DMS79 (cell line): ENCODE data around the gene CACNA2D2.
A peak's percentile ranks its signal among the peaks of the same experiment; 100 is the strongest.

Experiments used
- DNase-seq: peaks from one replicate; lab custom pipeline; 2025; lab: John Stamatoyannopoulos, UW

CACNA2D2 gene

GRCh38 chr3:50427217-50427616, 76.2 kb downstream of the CACNA2D2 start:
- DNase-seq, result no peak

GRCh38 chr3:50425911-50426310, 77.5 kb downstream of the CACNA2D2 start:
- DNase-seq, result no peak

GRCh38 chr3:50423543-50423942, 79.9 kb downstream of the CACNA2D2 start:
- no peak for DNase-seq

DNA sequence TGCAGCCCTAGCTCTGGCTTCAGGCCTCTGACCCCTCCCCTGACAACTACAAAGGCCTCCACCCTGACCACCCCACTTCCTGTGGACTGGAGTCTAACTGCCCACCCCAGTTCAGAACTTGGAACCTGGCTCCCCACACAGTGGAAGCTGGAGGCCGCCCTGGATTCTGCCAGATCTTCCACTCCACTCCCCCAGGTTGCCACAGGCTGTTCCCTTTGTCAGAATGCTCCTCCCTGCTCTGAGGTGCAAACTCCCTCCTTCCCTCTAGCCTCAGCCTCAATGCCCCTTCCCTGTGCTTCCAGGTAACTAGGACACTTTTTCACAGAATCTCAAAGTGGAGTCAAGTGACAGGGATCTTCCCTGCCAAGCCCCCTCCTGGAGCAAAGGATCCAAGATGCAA, 81.3 kb downstream of the CACNA2D2 start:
- no peak for DNase-seq

- DNase-seq, result no peak
Measured at GRCh38 chr3:50419595-50420370, 83.7 kb downstream of the CACNA2D2 start.

GRCh38 chr3:50418850-50419249, 84.6 kb downstream of the CACNA2D2 start:
- no peak for DNase-seq

DNA sequence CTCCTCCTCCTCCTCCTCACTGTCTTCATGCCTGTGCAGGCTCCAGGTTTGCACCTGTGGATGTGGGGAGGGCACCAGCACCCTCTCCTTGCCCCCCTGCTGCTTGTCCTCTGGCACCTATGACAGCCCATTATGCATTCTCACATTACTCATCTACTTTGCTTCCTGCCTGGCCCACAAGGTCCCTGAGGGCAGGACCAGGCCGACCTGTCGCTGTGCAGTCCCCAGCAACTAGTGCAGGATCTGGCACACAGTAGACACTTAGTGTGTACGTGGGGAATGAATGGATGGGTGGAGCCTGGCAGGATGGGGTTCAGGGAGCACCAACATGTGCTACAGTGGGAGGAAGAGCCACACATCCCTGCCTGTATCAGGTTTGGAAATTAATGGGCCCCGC, 85.8 kb downstream of the CACNA2D2 start:
- no peak for DNase-seq

DNA sequence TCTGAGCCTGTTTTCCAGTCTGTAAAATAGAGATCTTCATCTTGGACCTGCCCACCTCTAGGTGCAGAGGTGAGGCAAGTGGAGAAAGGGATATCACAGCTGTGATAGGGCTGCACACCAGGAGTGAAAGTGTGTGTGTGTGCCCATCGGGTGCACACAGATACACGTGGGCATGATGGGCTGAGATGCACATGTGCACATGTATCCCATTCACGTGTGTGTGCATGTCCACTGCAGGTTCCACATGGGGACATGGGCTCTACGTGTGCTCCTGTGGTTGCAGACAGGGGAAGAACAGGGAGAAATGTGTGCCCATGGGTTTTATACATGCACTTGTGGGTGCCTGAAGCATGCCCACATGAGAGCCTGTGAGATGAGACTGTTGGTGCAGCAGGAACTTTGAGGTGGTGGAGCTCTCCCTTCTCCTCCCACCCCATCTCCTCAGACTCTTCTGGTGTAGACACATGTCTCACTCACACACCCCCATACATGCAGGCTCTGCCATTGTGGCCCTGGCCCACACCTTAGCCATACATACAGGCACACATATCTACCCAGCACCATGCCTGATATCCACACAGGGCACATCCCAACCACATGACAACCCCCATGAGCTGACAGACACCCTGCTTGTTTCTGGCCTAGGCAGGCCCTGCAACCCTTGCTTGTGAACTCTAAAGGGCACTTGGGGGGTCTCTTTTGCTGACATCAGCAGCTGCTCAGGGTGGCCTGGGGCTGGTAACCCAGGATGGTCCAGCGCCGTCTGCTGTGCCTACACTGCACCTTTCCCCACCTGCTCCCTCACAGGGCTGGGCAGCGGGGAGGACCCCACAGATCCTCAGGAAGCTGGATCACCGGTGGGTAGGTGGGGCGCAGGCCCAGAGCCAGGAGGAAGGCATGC, 86.4 kb downstream of the CACNA2D2 start:
- no peak for DNase-seq

DNA sequence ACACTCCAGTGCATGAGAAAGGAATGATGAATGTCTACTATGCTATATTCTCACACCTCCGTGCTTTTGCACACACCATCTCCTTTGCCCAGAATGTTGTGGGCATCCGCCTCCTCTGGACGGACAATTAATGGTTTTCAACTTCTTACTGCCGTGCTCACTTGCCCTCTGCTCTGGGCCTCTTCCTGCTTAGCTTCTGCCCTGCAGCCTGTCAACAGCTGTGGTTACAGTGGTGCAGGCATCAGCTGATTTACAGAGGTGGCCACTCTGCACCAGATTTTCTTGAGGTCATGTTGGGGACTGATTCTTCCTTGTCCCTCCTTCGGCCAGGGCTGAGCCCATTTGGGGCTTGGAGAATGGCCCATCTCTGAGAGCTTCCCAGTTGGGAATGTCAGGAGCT, 87.6 kb downstream of the CACNA2D2 start:
- no peak for DNase-seq

- DNase-seq, result no peak
Measured at GRCh38 chr3:50415061-50415460, 88.4 kb downstream of the CACNA2D2 start.

- no peak for DNase-seq
Measured at GRCh38 chr3:50414616-50415015, 88.8 kb downstream of the CACNA2D2 start.

GRCh38 chr3:50412231-50412754, 91.1 kb downstream of the CACNA2D2 start:
- DNase-seq, result no peak

- no peak for DNase-seq
Measured at GRCh38 chr3:50411229-50411628, 92.2 kb downstream of the CACNA2D2 start.

- DNase-seq, result no peak
Measured at GRCh38 chr3:50410608-50411139, 92.8 kb downstream of the CACNA2D2 start.

- DNase-seq, result no peak
Measured at GRCh38 chr3:50410185-50410584, 93.2 kb downstream of the CACNA2D2 start.

DNA sequence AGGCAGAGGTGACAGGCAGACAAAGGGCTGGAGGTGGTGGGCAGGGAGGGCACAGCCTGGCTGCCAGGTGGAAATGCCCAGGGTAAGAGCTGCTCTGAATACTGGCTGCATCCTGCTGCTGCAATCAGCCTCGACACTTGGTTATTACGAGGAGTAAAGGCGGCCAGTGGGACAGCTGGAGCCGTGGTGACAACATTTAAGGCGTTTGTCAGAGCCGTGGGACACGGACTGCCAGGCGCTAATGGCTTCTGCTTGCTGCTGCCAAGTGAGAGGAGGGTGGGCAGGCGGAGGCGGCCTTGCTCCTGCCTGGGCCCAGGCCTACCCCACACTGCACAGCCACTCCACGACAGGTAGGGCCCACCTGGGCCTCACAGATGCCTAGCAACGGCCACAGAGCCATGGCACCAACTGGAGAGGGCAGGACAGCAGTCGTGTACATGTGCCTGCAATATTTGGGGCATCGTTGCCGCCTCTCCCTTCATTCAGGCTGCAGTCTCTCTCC, 94.9 kb downstream of the CACNA2D2 start:
- no peak for DNase-seq

- DNase-seq, result no peak
Measured at GRCh38 chr3:50406487-50406886, 96.9 kb downstream of the CACNA2D2 start.

DNA sequence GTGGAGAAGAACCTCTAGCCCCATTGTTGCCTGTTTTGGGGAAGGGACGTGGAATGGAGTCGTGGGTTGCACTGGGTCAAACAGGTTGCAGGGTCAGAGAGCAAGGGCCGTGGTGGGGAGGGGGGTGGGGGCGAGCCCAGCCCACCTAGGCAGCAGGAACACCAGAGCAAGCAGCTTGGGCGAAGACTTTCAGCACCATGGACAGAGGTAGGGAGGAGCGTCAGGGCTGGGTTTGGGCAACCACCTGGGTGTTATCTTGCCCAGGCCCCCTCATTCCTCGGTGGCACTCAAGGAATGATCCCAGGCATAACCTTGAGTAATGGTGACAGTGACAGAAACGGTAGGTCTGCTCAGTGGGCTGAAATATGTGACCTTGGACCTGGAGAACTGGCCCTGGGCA, 98.2 kb downstream of the CACNA2D2 start:
- DNase-seq, result no peak

- DNase-seq, result peak; percentile 18
Measured at GRCh38 chr3:50401978-50402595, 101.3 kb downstream of the CACNA2D2 start.

GRCh38 chr3:50396502-50396901, 106.9 kb downstream of the CACNA2D2 start:
- no peak for DNase-seq

- DNase-seq, result no peak
Measured at GRCh38 chr3:50395070-50395860, 108.2 kb downstream of the CACNA2D2 start.
